ENCODE results near the gene PRR23E. TPM values are rescaled to one million over a fixed set of nuclear protein-coding genes. Genes with fewer than 3 reads are reported as not detected.

Gene PRR23E
- total and polyA plus RNA-seq, 10 of the 15 experiments (the other 5 are each of a cell fraction or from before 2014, with no cell fraction given): not detected

DNA sequence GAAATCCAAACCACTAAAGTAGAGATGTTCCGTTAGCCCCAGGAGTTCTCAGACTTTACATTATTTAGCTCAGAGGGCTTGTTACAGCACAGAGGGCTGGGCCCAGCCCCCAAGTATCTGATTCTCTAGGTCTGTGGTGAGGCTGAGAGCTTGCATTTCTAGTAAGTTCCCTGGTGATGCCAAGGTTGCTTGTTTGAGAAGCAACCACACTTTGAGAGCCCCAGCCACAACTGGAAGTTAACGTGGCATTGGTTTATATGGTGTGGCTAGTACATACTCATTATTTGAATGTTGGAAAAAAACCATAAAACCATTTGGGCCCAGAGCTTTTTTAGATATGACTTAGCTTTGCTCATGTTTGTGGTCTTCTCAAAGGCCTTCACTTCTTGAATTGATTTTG is 35.9 kb downstream of the PRR23E start (continued):
- TF ChIP-seq NRF1 (conservative IDR thresholded peaks at IDR 0.05; ENCODE audit: low read depth, low read length) (no peak), STAT3 (IDR thresholded peaks at IDR 0.05; ENCODE audit: low read depth, low read length) (no peak), NFIC (IDR thresholded peaks at IDR 0.05; ENCODE audit: low read depth, low read length) (peak; percentile 85), HDGF (IDR thresholded peaks at IDR 0.05) (no peak), EED (IDR thresholded peaks at IDR 0.05; ENCODE audit: low read depth) (peak; percentile 59), KAT2A (conservative IDR thresholded peaks at IDR 0.05; ENCODE audit: control insufficient read depth, low read depth, low read length) (no peak), ELK1 (IDR thresholded peaks at IDR 0.05; ENCODE audit: low read depth, low read length) (no peak), RELA (IDR thresholded peaks at IDR 0.05; ENCODE audit: borderline replicate concordance, partially characterized antibody) (no peak), TCF12 (IDR thresholded peaks at IDR 0.05; ENCODE audit: low read depth, low read length) (no peak), RCOR1 (conservative IDR thresholded peaks at IDR 0.05; ENCODE audit: low read depth, low read length) (no peak), ZNF274 (IDR thresholded peaks at IDR 0.05; ENCODE audit: insufficient read depth, insufficient read length) (no peak), FOXK2 (IDR thresholded peaks at IDR 0.05) (no peak), SMC3 (IDR thresholded peaks at IDR 0.05; ENCODE audit: borderline replicate concordance, low read length) (no peak), ZBED1 (IDR thresholded peaks at IDR 0.05; ENCODE audit: borderline replicate concordance) (0 out of 2 replicates have a peak, but pooled peaks have one; percentile 47), SP1 (IDR thresholded peaks at IDR 0.05; ENCODE audit: low read depth, low read length) (no peak), E4F1 (IDR thresholded peaks at IDR 0.05; ENCODE audit: borderline replicate concordance, partially characterized antibody) (no peak), PRDM15 (CRISPR knock-in tag; IDR thresholded peaks at IDR 0.05) (no peak), POLR2AphosphoS5 (IDR thresholded peaks at IDR 0.05; ENCODE audit: low read length) (no peak), CHD2 (IDR thresholded peaks at IDR 0.05; ENCODE audit: borderline replicate concordance, low read depth, low read length) (no peak)
- TF ChIP-seq, protein P1, sequence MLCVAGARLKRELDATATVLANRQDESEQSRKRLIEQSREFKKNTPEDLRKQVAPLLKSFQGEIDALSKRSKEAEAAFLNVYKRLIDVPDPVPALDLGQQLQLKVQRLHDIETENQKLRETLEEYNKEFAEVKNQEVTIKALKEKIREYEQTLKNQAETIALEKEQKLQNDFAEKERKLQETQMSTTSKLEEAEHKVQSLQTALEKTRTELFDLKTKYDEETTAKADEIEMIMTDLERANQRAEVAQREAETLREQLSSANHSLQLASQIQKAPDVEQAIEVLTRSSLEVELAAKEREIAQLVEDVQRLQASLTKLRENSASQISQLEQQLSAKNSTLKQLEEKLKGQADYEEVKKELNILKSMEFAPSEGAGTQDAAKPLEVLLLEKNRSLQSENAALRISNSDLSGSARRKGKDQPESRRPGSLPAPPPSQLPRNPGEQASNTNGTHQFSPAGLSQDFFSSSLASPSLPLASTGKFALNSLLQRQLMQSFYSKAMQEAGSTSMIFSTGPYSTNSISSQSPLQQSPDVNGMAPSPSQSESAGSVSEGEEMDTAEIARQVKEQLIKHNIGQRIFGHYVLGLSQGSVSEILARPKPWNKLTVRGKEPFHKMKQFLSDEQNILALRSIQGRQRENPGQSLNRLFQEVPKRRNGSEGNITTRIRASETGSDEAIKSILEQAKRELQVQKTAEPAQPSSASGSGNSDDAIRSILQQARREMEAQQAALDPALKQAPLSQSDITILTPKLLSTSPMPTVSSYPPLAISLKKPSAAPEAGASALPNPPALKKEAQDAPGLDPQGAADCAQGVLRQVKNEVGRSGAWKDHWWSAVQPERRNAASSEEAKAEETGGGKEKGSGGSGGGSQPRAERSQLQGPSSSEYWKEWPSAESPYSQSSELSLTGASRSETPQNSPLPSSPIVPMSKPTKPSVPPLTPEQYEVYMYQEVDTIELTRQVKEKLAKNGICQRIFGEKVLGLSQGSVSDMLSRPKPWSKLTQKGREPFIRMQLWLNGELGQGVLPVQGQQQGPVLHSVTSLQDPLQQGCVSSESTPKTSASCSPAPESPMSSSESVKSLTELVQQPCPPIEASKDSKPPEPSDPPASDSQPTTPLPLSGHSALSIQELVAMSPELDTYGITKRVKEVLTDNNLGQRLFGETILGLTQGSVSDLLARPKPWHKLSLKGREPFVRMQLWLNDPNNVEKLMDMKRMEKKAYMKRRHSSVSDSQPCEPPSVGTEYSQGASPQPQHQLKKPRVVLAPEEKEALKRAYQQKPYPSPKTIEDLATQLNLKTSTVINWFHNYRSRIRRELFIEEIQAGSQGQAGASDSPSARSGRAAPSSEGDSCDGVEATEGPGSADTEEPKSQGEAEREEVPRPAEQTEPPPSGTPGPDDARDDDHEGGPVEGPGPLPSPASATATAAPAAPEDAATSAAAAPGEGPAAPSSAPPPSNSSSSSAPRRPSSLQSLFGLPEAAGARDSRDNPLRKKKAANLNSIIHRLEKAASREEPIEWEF (IDR thresholded peaks at IDR 0.05; ENCODE audit: insufficient replicate concordance, low read depth, low read length): no peak
